ENCODE results near the gene METTL2B.
"Not testable (repeated sequence)": the region's sequence is repeated elsewhere in the genome, so short reads cannot be mapped to it uniquely, and the experiment has no call there.

GRCh38 chr7:128476402-128477335, at the start of gene METTL2B:
- TF ChIP-seq, protein P1, sequence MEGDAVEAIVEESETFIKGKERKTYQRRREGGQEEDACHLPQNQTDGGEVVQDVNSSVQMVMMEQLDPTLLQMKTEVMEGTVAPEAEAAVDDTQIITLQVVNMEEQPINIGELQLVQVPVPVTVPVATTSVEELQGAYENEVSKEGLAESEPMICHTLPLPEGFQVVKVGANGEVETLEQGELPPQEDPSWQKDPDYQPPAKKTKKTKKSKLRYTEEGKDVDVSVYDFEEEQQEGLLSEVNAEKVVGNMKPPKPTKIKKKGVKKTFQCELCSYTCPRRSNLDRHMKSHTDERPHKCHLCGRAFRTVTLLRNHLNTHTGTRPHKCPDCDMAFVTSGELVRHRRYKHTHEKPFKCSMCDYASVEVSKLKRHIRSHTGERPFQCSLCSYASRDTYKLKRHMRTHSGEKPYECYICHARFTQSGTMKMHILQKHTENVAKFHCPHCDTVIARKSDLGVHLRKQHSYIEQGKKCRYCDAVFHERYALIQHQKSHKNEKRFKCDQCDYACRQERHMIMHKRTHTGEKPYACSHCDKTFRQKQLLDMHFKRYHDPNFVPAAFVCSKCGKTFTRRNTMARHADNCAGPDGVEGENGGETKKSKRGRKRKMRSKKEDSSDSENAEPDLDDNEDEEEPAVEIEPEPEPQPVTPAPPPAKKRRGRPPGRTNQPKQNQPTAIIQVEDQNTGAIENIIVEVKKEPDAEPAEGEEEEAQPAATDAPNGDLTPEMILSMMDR (conservative IDR thresholded peaks at IDR 0.05; ENCODE audit: low read length): peak; percentile 42
- TF ChIP-seq EZH2phosphoT487 (IDR thresholded peaks at IDR 0.05; ENCODE audit: borderline replicate concordance): not testable (repeated sequence)
